WTC11 (cell line): ENCODE results near the gene CYP2B6.

Source experiments
- FOXJ3 ChIP-seq: sonication (generic); formaldehyde crosslinking; IDR thresholded peaks from 2 replicates; pipeline ENCODE4 v1.9.0; 2021; ENCODE audit warnings: missing genetic modification reagents, mild to moderate bottlenecking, borderline replicate concordance
- RORB ChIP-seq: fragments of 250-450 bp; sonication (Bioruptor Pico); IDR thresholded peaks from 2 replicates; pipeline ENCODE4 v1.9.0; 2021; ENCODE audit warnings: mild to moderate bottlenecking
- SOX15 ChIP-seq: fragments of 250-450 bp; sonication (Bioruptor Pico); IDR thresholded peaks from 2 replicates; pipeline ENCODE4 v1.9.0; 2021; ENCODE audit warnings: mild to moderate bottlenecking
- SP1 ChIP-seq: sonication (generic); formaldehyde crosslinking; conservative IDR thresholded peaks from 2 replicates; pipeline ENCODE4 v1.8.1; 2022; ENCODE audit warnings: missing genetic modification reagents
- ZNF263 ChIP-seq: sonication (generic); formaldehyde crosslinking; IDR thresholded peaks from 2 replicates; pipeline ENCODE4 v1.8.1; 2022; ENCODE audit warnings: low read depth, mild to moderate bottlenecking, moderate library complexity, missing genetic modification reagents
- TF ChIP-seq, protein P1 (sequence below): sonication (generic); formaldehyde crosslinking; IDR thresholded peaks from 2 replicates; pipeline ENCODE4 v1.8.1; 2022; ENCODE audit warnings: low read depth, mild to moderate bottlenecking, moderate library complexity, missing genetic modification reagents, borderline replicate concordance
- TF ChIP-seq, protein P2 (sequence below): fragments of 200-600 bp; IDR thresholded peaks from 2 replicates; pipeline ENCODE4 v1.8.0; 2022; ENCODE audit warnings: antibody characterized with exemption
- TF ChIP-seq, protein P3 (sequence below): sonication (generic); formaldehyde crosslinking; IDR thresholded peaks from 2 replicates; pipeline ENCODE4 v1.8.1; 2023; ENCODE audit warnings: mild to moderate bottlenecking, missing genetic modification reagents, moderate library complexity
- TF ChIP-seq, protein P4 (sequence below): sonication (generic); formaldehyde crosslinking; IDR thresholded peaks from 2 replicates; pipeline ENCODE4 v1.8.0; 2022; ENCODE audit warnings: mild to moderate bottlenecking, missing genetic modification reagents
- TF ChIP-seq, protein P5 (sequence below): sonication (generic); formaldehyde crosslinking; IDR thresholded peaks from 2 replicates; pipeline ENCODE4 v1.8.1; 2023; ENCODE audit warnings: mild to moderate bottlenecking, moderate library complexity, missing genetic modification reagents
- TF ChIP-seq, protein P6 (sequence below): sonication (generic); formaldehyde crosslinking; IDR thresholded peaks from 2 replicates; pipeline ENCODE4 v1.8.0; 2022; ENCODE audit warnings: mild to moderate bottlenecking, missing genetic modification reagents
- TF ChIP-seq, protein P7 (sequence below): sonication (generic); formaldehyde crosslinking; IDR thresholded peaks from 2 replicates; pipeline ENCODE4 v1.8.1; 2023; ENCODE audit warnings: mild to moderate bottlenecking, missing genetic modification reagents, borderline replicate concordance

DNA sequence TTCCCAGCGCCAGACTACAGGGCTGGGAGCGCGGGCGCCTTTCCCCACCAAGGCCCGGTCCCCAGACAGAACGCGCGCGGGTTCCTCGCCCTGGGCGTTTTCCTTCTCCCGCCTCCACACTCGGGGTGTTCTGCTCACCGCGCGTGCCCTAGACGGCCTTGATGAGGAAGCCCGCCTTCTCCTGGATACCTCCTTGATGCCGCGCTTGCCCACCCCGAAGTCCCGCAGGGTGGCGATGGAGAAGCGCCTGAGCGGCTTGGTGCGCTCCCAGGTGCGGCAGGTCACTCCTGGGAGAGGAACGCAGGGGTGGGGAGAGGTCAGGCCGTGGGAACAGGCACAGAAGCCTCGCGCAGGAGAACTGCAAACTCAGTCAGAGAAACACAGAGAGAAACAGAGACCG lies 34.8 kb downstream of the CYP2B6 start:
- TF ChIP-seq, protein P1, sequence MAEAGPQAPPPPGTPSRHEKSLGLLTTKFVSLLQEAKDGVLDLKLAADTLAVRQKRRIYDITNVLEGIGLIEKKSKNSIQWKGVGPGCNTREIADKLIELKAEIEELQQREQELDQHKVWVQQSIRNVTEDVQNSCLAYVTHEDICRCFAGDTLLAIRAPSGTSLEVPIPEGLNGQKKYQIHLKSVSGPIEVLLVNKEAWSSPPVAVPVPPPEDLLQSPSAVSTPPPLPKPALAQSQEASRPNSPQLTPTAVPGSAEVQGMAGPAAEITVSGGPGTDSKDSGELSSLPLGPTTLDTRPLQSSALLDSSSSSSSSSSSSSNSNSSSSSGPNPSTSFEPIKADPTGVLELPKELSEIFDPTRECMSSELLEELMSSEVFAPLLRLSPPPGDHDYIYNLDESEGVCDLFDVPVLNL: no peak
- TF ChIP-seq SP1: no peak
- TF ChIP-seq, protein P2, sequence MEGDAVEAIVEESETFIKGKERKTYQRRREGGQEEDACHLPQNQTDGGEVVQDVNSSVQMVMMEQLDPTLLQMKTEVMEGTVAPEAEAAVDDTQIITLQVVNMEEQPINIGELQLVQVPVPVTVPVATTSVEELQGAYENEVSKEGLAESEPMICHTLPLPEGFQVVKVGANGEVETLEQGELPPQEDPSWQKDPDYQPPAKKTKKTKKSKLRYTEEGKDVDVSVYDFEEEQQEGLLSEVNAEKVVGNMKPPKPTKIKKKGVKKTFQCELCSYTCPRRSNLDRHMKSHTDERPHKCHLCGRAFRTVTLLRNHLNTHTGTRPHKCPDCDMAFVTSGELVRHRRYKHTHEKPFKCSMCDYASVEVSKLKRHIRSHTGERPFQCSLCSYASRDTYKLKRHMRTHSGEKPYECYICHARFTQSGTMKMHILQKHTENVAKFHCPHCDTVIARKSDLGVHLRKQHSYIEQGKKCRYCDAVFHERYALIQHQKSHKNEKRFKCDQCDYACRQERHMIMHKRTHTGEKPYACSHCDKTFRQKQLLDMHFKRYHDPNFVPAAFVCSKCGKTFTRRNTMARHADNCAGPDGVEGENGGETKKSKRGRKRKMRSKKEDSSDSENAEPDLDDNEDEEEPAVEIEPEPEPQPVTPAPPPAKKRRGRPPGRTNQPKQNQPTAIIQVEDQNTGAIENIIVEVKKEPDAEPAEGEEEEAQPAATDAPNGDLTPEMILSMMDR: no peak
- TF ChIP-seq, protein P3, sequence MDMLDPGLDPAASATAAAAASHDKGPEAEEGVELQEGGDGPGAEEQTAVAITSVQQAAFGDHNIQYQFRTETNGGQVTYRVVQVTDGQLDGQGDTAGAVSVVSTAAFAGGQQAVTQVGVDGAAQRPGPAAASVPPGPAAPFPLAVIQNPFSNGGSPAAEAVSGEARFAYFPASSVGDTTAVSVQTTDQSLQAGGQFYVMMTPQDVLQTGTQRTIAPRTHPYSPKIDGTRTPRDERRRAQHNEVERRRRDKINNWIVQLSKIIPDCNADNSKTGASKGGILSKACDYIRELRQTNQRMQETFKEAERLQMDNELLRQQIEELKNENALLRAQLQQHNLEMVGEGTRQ (CRISPR knock-in tag): no peak
- TF ChIP-seq RORB (CRISPR knock-in tag): no peak
- TF ChIP-seq, protein P4, sequence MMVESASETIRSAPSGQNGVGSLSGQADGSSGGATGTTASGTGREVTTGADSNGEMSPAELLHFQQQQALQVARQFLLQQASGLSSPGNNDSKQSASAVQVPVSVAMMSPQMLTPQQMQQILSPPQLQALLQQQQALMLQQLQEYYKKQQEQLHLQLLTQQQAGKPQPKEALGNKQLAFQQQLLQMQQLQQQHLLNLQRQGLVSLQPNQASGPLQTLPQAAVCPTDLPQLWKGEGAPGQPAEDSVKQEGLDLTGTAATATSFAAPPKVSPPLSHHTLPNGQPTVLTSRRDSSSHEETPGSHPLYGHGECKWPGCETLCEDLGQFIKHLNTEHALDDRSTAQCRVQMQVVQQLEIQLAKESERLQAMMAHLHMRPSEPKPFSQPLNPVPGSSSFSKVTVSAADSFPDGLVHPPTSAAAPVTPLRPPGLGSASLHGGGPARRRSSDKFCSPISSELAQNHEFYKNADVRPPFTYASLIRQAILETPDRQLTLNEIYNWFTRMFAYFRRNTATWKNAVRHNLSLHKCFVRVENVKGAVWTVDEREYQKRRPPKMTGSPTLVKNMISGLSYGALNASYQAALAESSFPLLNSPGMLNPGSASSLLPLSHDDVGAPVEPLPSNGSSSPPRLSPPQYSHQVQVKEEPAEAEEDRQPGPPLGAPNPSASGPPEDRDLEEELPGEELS (CRISPR knock-in tag): no peak
- TF ChIP-seq, protein P5, sequence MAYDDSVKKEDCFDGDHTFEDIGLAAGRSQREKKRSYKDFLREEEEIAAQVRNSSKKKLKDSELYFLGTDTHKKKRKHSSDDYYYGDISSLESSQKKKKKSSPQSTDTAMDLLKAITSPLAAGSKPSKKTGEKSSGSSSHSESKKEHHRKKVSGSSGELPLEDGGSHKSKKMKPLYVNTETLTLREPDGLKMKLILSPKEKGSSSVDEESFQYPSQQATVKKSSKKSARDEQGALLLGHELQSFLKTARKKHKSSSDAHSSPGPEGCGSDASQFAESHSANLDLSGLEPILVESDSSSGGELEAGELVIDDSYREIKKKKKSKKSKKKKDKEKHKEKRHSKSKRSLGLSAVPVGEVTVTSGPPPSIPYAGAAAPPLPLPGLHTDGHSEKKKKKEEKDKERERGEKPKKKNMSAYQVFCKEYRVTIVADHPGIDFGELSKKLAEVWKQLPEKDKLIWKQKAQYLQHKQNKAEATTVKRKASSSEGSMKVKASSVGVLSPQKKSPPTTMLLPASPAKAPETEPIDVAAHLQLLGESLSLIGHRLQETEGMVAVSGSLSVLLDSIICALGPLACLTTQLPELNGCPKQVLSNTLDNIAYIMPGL: no peak
- TF ChIP-seq, protein P6, sequence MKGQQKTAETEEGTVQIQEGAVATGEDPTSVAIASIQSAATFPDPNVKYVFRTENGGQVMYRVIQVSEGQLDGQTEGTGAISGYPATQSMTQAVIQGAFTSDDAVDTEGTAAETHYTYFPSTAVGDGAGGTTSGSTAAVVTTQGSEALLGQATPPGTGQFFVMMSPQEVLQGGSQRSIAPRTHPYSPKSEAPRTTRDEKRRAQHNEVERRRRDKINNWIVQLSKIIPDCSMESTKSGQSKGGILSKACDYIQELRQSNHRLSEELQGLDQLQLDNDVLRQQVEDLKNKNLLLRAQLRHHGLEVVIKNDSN: no peak
- TF ChIP-seq, protein P7, sequence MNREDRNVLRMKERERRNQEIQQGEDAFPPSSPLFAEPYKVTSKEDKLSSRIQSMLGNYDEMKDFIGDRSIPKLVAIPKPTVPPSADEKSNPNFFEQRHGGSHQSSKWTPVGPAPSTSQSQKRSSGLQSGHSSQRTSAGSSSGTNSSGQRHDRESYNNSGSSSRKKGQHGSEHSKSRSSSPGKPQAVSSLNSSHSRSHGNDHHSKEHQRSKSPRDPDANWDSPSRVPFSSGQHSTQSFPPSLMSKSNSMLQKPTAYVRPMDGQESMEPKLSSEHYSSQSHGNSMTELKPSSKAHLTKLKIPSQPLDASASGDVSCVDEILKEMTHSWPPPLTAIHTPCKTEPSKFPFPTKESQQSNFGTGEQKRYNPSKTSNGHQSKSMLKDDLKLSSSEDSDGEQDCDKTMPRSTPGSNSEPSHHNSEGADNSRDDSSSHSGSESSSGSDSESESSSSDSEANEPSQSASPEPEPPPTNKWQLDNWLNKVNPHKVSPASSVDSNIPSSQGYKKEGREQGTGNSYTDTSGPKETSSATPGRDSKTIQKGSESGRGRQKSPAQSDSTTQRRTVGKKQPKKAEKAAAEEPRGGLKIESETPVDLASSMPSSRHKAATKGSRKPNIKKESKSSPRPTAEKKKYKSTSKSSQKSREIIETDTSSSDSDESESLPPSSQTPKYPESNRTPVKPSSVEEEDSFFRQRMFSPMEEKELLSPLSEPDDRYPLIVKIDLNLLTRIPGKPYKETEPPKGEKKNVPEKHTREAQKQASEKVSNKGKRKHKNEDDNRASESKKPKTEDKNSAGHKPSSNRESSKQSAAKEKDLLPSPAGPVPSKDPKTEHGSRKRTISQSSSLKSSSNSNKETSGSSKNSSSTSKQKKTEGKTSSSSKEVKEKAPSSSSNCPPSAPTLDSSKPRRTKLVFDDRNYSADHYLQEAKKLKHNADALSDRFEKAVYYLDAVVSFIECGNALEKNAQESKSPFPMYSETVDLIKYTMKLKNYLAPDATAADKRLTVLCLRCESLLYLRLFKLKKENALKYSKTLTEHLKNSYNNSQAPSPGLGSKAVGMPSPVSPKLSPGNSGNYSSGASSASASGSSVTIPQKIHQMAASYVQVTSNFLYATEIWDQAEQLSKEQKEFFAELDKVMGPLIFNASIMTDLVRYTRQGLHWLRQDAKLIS (CRISPR knock-in tag): no peak
- TF ChIP-seq ZNF263 (CRISPR knock-in tag): no peak
- TF ChIP-seq FOXJ3 (CRISPR knock-in tag): no peak
- no peak for TF ChIP-seq SOX15
